CD14-positive monocyte (primary cell): ENCODE measurements around the gene TMPRSS2. TPM values are rescaled to one million over a fixed set of nuclear protein-coding genes. Genes with fewer than 3 reads are reported as not detected.

ENCODE experiments used
- DNase-seq, 3 donors: peaks; one replicate each; pipeline ENCODE4 v3.0.0-alpha.2; 2011 to 2022
- H2AFZ ChIP-seq: 2 replicates; pipeline ENCODE4 v1.6.0; 2012; ENCODE audit warnings: mild to moderate bottlenecking, low read depth, low read length, inconsistent platforms; ENCODE audit not compliant: insufficient read depth, poor library complexity, severe bottlenecking
- H3K27ac ChIP-seq, 2 donors: 1 replicate in 1 of 2; 2 replicates in 1 of 2; pipeline ENCODE4 v1.5.1; 2012 to 2013; ENCODE audit warnings: low read length in 2 of 2, control low read depth in 1 of 2, inconsistent platforms in 1 of 2, low read depth in 1 of 2, mild to moderate bottlenecking in 1 of 2
- H3K27me3 ChIP-seq, 2 donors: one replicate each; pipeline versions ENCODE4 v1.6.0 to v1.6.1; 2011 to 2013; ENCODE audit warnings: low read length in 2 of 2; ENCODE audit not compliant: control insufficient read depth in 2 of 2, insufficient read depth in 2 of 2
- H3K36me3 ChIP-seq, 2 donors: replicated peaks in 1 of 2; 1 replicate in 1 of 2; 2 replicates in 1 of 2; pipeline versions ENCODE4 v1.5.1 to v1.6.1; 2012 to 2013; ENCODE audit warnings: low read length in 2 of 2, control low read depth in 1 of 2, inconsistent platforms in 1 of 2, mild to moderate bottlenecking in 1 of 2; ENCODE audit not compliant: insufficient read depth in 2 of 2, control insufficient read depth in 1 of 2
- H3K4me1 ChIP-seq, 2 donors: 1 replicate in 1 of 2; 2 replicates in 1 of 2; pipeline versions ENCODE4 v1.5.1 to v1.6.1; 2012 to 2013; ENCODE audit warnings: low read length in 2 of 2, control low read depth in 1 of 2, inconsistent platforms in 1 of 2, mild to moderate bottlenecking in 1 of 2, moderate library complexity in 1 of 2; ENCODE audit not compliant: insufficient read depth in 2 of 2, control insufficient read depth in 1 of 2
- H3K4me2 ChIP-seq: replicated peaks from 2 replicates; pipeline ENCODE3; 2012; ENCODE audit warnings: low read length, moderate library complexity, mild to moderate bottlenecking; ENCODE audit not compliant: poor library complexity, severe bottlenecking; ENCODE audit errors: extremely low read depth
- H3K4me3 ChIP-seq, 3 experiments: fragments of 200-600 bp in 1 of 3; sonication (generic) in 1 of 3; replicated peaks in 1 of 3; 1 replicate in 2 of 3; 2 replicates in 1 of 3; pipeline ENCODE4 v1.5.1; 2011 to 2013; ENCODE audit warnings: low read length in 3 of 3, mild to moderate bottlenecking in 3 of 3, control low read depth in 2 of 3, low read depth in 2 of 3, inconsistent platforms in 1 of 3, moderate library complexity in 1 of 3
- H3K79me2 ChIP-seq: 2 replicates; pipeline ENCODE4 v1.6.0; 2012; ENCODE audit warnings: mild to moderate bottlenecking, control low read depth, inconsistent platforms, low read length, moderate library complexity; ENCODE audit not compliant: insufficient read depth
- H3K9ac ChIP-seq: 2 replicates; pipeline ENCODE4 v1.6.0; 2017; ENCODE audit warnings: low read length, mild to moderate bottlenecking; ENCODE audit not compliant: insufficient read depth, poor library complexity, severe bottlenecking
- H3K9me3 ChIP-seq, 2 donors: replicated peaks in 1 of 2; 1 replicate in 1 of 2; 2 replicates in 1 of 2; pipeline versions ENCODE4 v1.5.1 to v1.6.1; 2012 to 2013; ENCODE audit warnings: low read length in 2 of 2, control low read depth in 1 of 2; ENCODE audit not compliant: control insufficient read depth in 1 of 2, insufficient read depth in 1 of 2
- H4K20me1 ChIP-seq: 2 replicates; pipeline ENCODE4 v1.6.0; 2012; ENCODE audit warnings: mild to moderate bottlenecking, low read length, control low read depth, moderate library complexity; ENCODE audit not compliant: insufficient read depth
- H3K27ac Mint-ChIP-seq, 7 donors: one replicate each; pipeline ENCODE4 v1.8.0; 2020; ENCODE audit warnings: mild to moderate bottlenecking in 7 of 7, mixed read lengths in 7 of 7, moderate library complexity in 6 of 7, inconsistent platforms in 2 of 7
- H3K27me3 Mint-ChIP-seq, 3 donors: one replicate each; pipeline ENCODE4 v1.8.0; 2021 to 2022; ENCODE audit warnings: low read depth in 3 of 3, mild to moderate bottlenecking in 3 of 3, mixed read lengths in 3 of 3, moderate library complexity in 3 of 3, inconsistent platforms in 1 of 3
- H3K36me3 Mint-ChIP-seq, 2 donors: one replicate each; pipeline ENCODE4 v1.8.0; 2020; ENCODE audit warnings: mixed read lengths in 2 of 2, inconsistent platforms in 1 of 2, mild to moderate bottlenecking in 1 of 2
- H3K4me1 Mint-ChIP-seq: one replicate; pipeline ENCODE4 v1.8.0; 2020; ENCODE audit warnings: mild to moderate bottlenecking, mixed read lengths
- H3K4me3 Mint-ChIP-seq, 2 donors: one replicate each; pipeline ENCODE4 v1.8.0; 2020; ENCODE audit warnings: mild to moderate bottlenecking in 2 of 2, mixed read lengths in 2 of 2, moderate library complexity in 1 of 2
- H3K9me3 Mint-ChIP-seq, 7 donors: one replicate each; pipeline ENCODE4 v1.8.0; 2020 to 2022; ENCODE audit warnings: mixed read lengths in 7 of 7, mild to moderate bottlenecking in 6 of 7, moderate library complexity in 6 of 7, inconsistent platforms in 2 of 7
- CTCF ChIP-seq: fragments of 200-600 bp; IDR thresholded peaks from one replicate; pipeline ENCODE4 v1.8.0; 2022; ENCODE audit warnings: antibody characterized with exemption, mild to moderate bottlenecking
- WGBS: methylation state at CpG from one replicate; pipeline ENCODE4 v1.1.5; 2013; ENCODE audit warnings: missing lambda C conversion rate; ENCODE audit not compliant: insufficient coverage; 5-methylcytosine and 5-hydroxymethylcytosine counted together
- intact Hi-C, 2 donors: fragments of 100-400 bp; cut with micrococcal nuclease; formaldehyde crosslinking; loops; one replicate each; pipeline versions ENCODE4 v1.15.0 to v1.15.1; 2023
- polyA plus RNA-seq, 3 donors: library from polyadenylated mRNA; depleted of rRNA in 1 of 3; unstranded in 2 of 3; stranded (reverse) in 1 of 3; fragments of 300-500 nt in 2 of 3; fragments of >200 nt in 1 of 3; fragmentation: Illumina TruSeq in 2 of 3; gene quantifications; 1 replicate in 2 of 3; 2 replicates in 1 of 3; pipeline ENCODE4 v1.2.3, GENCODE V29; 2012 to 2021

Gene TMPRSS2
- polyA plus RNA-seq, 3 donors: not detected

- Histone ChIP-seq H3K36me3 (peaks cover 30 to 39% of the 10 kb centered on the region in 2 donors), H3K9me3 (no peaks in the 10 kb centered on the region), H3K79me2 (no peaks in the 10 kb centered on the region), H2AFZ (peak overlapping the region; percentile 86), H4K20me1 (peaks cover 4% of the 10 kb centered on the region), H3K4me3 (peak overlapping the region; percentile 83 to 93 (median 88)), H3K4me1 (peaks cover 33 to 46% of the 10 kb centered on the region in 2 donors), H3K27me3 (peaks cover 0 to 7% of the 10 kb centered on the region in 2 donors), H3K9ac (peak overlapping the region; percentile 75), H3K27ac (peak overlapping the region in 1 of 2 donors; percentile 81), H3K4me2 (peak overlapping the region; percentile 92)
- Mint-ChIP-seq H3K4me1 (peaks cover 59% of the 10 kb centered on the region), H3K27ac (peak overlapping the region in 4 of 7 donors; percentile 57 to 95 (median 92)), H3K36me3 (peaks cover 41 to 51% of the 10 kb centered on the region in 2 donors), H3K9me3 (peaks cover 0 to 3% (median 0%) of the 10 kb centered on the region in 7 donors), H3K27me3 (peaks cover 2 to 16% (median 12%) of the 10 kb centered on the region in 3 donors), H3K4me3 (peak overlapping the region; percentile 97)
- 22% methylated on average over 27 of the region's 41 CpGs for WGBS
- intact Hi-C loops: loop anchor here in 1 of 2 donors (5.0 kb wide), 1 partner anchor 65 kb away; the partner anchor contains the start of gene MX2
- TF ChIP-seq CTCF: no peak
- no peak for DNase-seq
These were observed 81.1 kb downstream of the TMPRSS2 start for GRCh38 chr21:41426676-41427404.

GRCh38 chr21:41425954-41426675, 81.8 kb downstream of the TMPRSS2 start, which contains the start of gene MX1:
TSS of gene MX1 (plus strand) at chr21:41426239. CDS start at chr21:41432071, 5,832 bp downstream.
- Histone ChIP-seq H3K27me3 (peaks cover 0 to 7% of the 10 kb centered on the region in 2 donors), H3K4me3 (peak within 1 kb of the TSS; percentile 83 to 93 (median 88)), H3K79me2 (no peaks in the 10 kb centered on the region), H3K9me3 (no peaks in the 10 kb centered on the region), H2AFZ (peak within 1 kb of the TSS; percentile 86), H3K4me2 (peak within 1 kb of the TSS; percentile 92), H3K27ac (peak within 1 kb of the TSS; percentile 30 to 81), H3K4me1 (peaks cover 33 to 46% of the 10 kb centered on the region in 2 donors), H4K20me1 (peaks cover 4% of the 10 kb centered on the region), H3K36me3 (peaks cover 23 to 31% of the 10 kb centered on the region in 2 donors), H3K9ac (peak within 1 kb of the TSS; percentile 75)
- Mint-ChIP-seq H3K36me3 (peaks cover 36 to 46% of the 10 kb centered on the region in 2 donors), H3K27ac (peak within 1 kb of the TSS; percentile 79 to 95 (median 92)), H3K27me3 (peaks cover 2 to 18% (median 12%) of the 10 kb centered on the region in 3 donors), H3K4me1 (peaks cover 63% of the 10 kb centered on the region), H3K4me3 (peak within 1 kb of the TSS; percentile 97), H3K9me3 (peaks cover 0 to 3% (median 0%) of the 10 kb centered on the region in 7 donors)
- TF ChIP-seq CTCF: no peak
- intact Hi-C loops: loop anchor here in 1 of 2 donors (5.0 kb wide), 1 partner anchor 64 kb away; the partner anchor contains the start of gene MX2
- DNase-seq: peak; percentile 57 to 61 (median 58)
- WGBS: under 1% methylated on average over 58 of the region's 65 CpGs
